ENCODE measurements around the gene CCDC6. TPM values are rescaled to one million over a fixed set of nuclear protein-coding genes. Genes with fewer than 3 reads are reported as not detected.

The CCDC6 gene
- total and polyA plus RNA-seq, 3 donors from 2014 or later: 21.1 to 52.2 (median 41.7) TPM

- TF ChIP-seq, protein P1, sequence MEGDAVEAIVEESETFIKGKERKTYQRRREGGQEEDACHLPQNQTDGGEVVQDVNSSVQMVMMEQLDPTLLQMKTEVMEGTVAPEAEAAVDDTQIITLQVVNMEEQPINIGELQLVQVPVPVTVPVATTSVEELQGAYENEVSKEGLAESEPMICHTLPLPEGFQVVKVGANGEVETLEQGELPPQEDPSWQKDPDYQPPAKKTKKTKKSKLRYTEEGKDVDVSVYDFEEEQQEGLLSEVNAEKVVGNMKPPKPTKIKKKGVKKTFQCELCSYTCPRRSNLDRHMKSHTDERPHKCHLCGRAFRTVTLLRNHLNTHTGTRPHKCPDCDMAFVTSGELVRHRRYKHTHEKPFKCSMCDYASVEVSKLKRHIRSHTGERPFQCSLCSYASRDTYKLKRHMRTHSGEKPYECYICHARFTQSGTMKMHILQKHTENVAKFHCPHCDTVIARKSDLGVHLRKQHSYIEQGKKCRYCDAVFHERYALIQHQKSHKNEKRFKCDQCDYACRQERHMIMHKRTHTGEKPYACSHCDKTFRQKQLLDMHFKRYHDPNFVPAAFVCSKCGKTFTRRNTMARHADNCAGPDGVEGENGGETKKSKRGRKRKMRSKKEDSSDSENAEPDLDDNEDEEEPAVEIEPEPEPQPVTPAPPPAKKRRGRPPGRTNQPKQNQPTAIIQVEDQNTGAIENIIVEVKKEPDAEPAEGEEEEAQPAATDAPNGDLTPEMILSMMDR (IDR thresholded peaks at IDR 0.05): no peak
- no peak for DNase-seq
- no peak overlapping the region for H3K27ac ChIP-seq
- no peak overlapping the region for H3K4me3 ChIP-seq
- H3K9me3 ChIP-seq: no peaks in the 10 kb centered on the region
- H3K27me3 ChIP-seq: no peaks in the 10 kb centered on the region
- intact Hi-C loops (cut with DNase I; ENCODE audit: low total_unique reads): no loop called here
- WGBS, 2 donors: 94 to 99% methylated on average over 7 of the region's 7 CpGs
- H3K36me3 ChIP-seq (ENCODE audit: low read depth, missing control alignments): no peaks in the 10 kb centered on the region
- H3K4me1 ChIP-seq: no peaks in the 10 kb centered on the region
Measured at GRCh38 chr10:59771162-59771807, 135.1 kb downstream of the CCDC6 start.

DNA sequence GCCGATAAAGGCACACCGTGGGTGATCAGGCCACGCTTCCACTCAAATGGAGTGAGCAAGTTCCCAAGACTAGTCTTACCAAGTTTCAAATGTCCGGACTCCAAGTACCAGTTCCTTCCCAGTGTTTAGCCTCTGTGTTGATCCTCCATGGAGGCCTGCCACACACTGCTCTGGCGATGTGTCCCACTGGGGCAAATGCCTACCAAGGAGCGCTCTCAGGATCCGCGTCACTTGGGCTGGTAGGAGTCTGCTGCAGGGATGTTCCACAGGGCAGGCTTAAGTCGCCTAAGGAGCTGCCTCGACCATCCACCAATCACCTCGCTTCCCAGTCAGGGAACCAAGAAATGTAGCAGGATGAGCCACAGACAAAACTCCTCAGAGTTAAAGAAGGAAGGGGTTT is 135.7 kb downstream of the CCDC6 start:
- intact Hi-C loops (cut with DNase I; ENCODE audit: low total_unique reads): no loop called here
- H3K27me3 ChIP-seq: no peaks in the 10 kb centered on the region
- H3K36me3 ChIP-seq (ENCODE audit: low read depth, missing control alignments): no peaks in the 10 kb centered on the region
- H3K4me3 ChIP-seq: no peak overlapping the region
- TF ChIP-seq POLR2A (IDR thresholded peaks at IDR 0.05): no peak
- TF ChIP-seq, protein P1 (IDR thresholded peaks at IDR 0.05): no peak
- no peaks in the 10 kb centered on the region for H3K9me3 ChIP-seq
- 97 to 100% methylated on average over 7 to 11 of the region's 11 CpGs for whole genome bisulfite sequencing, 2 donors
- H3K4me1 ChIP-seq: no peaks in the 10 kb centered on the region
- no peak for DNase-seq
- no peak overlapping the region for H3K27ac ChIP-seq

- Histone ChIP-seq H3K27ac (no peak overlapping the region), H3K27me3 (no peaks in the 10 kb centered on the region), H3K36me3 (ENCODE audit: low read depth, missing control alignments) (no peaks in the 10 kb centered on the region), H3K4me3 (no peak overlapping the region), H3K9me3 (no peaks in the 10 kb centered on the region), H3K4me1 (no peaks in the 10 kb centered on the region)
- intact Hi-C loops (cut with DNase I; ENCODE audit: low total_unique reads): no loop called here
- TF ChIP-seq POLR2A (IDR thresholded peaks at IDR 0.05): no peak
- TF ChIP-seq, protein P1 (IDR thresholded peaks at IDR 0.05): no peak
- 44 to 61% methylated on average over 2 of the region's 2 CpGs for WGBS, 2 donors
- no peak for DNase-seq
Measured at GRCh38 chr10:59762505-59762904, 143.9 kb downstream of the CCDC6 start.

DNA sequence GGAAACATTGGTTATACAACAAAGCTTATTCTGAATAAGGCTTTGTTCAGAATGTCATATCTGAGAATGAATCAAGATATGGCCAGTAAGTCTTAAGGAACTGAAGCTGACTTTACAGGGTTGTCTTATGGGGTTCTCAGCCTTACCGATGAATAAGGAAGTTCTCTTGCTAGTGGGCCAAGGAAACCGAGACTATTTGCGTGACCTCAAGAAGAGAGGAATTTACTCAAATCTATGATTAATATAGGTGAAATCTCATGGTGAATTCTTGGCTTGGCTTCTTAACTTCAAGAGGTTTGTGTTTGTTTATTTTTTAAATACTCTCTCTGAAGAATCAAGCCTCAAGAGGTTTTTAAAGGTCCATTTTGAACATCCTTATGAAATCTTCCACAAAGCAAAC is 148.4 kb downstream of the CCDC6 start:
- no peak for TF ChIP-seq POLR2A (IDR thresholded peaks at IDR 0.05)
- DNase-seq: no peak
- WGBS, 2 donors: 78 to 83% methylated on average over 3 of the region's 3 CpGs
- H3K36me3 ChIP-seq (ENCODE audit: low read depth, missing control alignments): no peaks in the 10 kb centered on the region
- H3K4me3 ChIP-seq: no peak overlapping the region
- H3K9me3 ChIP-seq: no peaks in the 10 kb centered on the region
- no peaks in the 10 kb centered on the region for H3K27me3 ChIP-seq
- intact Hi-C loops (cut with DNase I; ENCODE audit: low total_unique reads): no loop called here
- no peaks in the 10 kb centered on the region for H3K4me1 ChIP-seq
- H3K27ac ChIP-seq: no peak overlapping the region

GRCh38 chr10:59754951-59755350 is 151.4 kb downstream of the CCDC6 start:
- 90 to 91% methylated on average over 4 of the region's 4 CpGs for WGBS, 2 donors
- intact Hi-C loops (cut with DNase I; ENCODE audit: low total_unique reads): no loop called here
- Histone ChIP-seq H3K4me1 (no peaks in the 10 kb centered on the region), H3K36me3 (ENCODE audit: low read depth, missing control alignments) (no peaks in the 10 kb centered on the region), H3K9me3 (no peaks in the 10 kb centered on the region), H3K27ac (no peak overlapping the region), H3K27me3 (no peaks in the 10 kb centered on the region), H3K4me3 (no peak overlapping the region)
- TF ChIP-seq POLR2A (IDR thresholded peaks at IDR 0.05): no peak
- TF ChIP-seq, protein P1 (IDR thresholded peaks at IDR 0.05): no peak
- no peak for DNase-seq

Measured in testis (tissue), 3 donors.